ENCODE measurements around the gene TUBG2.
A peak's percentile ranks its signal among the peaks of the same experiment; 100 is the strongest.

TUBG2 gene

DNA sequence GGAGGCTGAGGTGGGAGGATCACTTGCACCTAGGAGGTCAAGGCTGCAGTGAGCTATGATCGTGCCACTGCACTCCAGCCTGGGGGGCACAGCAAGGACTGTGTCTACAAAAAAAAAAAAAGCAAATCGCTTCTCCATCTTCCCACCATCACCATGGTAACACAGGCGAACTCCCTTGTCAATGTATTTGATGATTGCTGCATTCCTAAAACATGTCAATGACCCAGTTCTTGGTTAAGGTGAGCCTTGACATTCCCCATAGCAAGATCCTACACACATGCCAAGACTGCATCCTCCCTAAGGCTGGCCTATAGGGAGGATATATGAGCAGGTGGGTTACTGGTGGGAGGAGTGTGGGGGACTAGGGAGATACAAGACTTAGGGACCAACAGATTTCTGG is 35.4 kb downstream of the TUBG2 start:
- ATAC-seq (no peak), DNase-seq (ENCODE audit: low spot score in 2 of 2) (no peak)
- Mint-ChIP-seq H3K4me1 (no peaks in the 10 kb centered on the region), H3K27ac (no peak overlapping the region), H3K36me3 (no peaks in the 10 kb centered on the region), H3K4me3 (no peak overlapping the region), H3K9me3 (no peaks in the 10 kb centered on the region)

DNA sequence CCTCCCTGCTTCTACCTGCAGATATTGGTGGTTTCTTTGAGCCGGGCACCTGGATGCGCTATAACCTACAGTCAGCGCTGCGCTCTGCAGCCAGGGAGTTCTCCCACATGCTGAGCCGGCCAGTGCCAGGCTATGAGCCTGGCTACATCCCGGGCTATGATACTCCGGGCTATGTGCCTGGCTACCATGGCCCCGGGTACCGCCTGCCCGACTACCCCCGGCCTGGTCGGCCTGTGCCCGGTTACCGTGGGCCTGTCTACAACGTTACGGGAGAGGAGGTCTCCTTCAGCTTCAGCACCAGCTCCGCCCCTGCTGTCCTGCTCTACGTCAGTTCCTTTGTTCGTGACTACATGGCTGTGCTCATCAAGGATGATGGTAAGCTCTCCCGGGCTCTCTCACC is 36.4 kb downstream of the TUBG2 start:
- Mint-ChIP-seq H3K36me3 (peaks cover 6% of the 10 kb centered on the region), H3K4me1 (no peaks in the 10 kb centered on the region), H3K27ac (no peak overlapping the region), H3K4me3 (no peak overlapping the region), H3K9me3 (no peaks in the 10 kb centered on the region)
- ATAC-seq (no peak), DNase-seq (ENCODE audit: low spot score in 2 of 2) (no peak)

- H3K36me3 Mint-ChIP-seq, result peaks cover 23% of the 10 kb centered on the region
- H3K4me1 Mint-ChIP-seq, result no peaks in the 10 kb centered on the region
- ATAC-seq (no peak), DNase-seq (ENCODE audit: low spot score in 2 of 2) (no peak)
- no peaks in the 10 kb centered on the region for H3K9me3 Mint-ChIP-seq
- H3K4me3 Mint-ChIP-seq, result no peak overlapping the region
- no peak overlapping the region for H3K27ac Mint-ChIP-seq
Observed at GRCh38 chr17:42697108-42697811, 38.2 kb downstream of the TUBG2 start.

GRCh38 chr17:42698736-42699414 is 39.8 kb downstream of the TUBG2 start:
- Mint-ChIP-seq H3K9me3 (no peaks in the 10 kb centered on the region), H3K36me3 (peaks cover 39% of the 10 kb centered on the region), H3K27ac (no peak overlapping the region), H3K4me3 (no peak overlapping the region), H3K4me1 (peaks cover under 1% of the 10 kb centered on the region)
- DNase-seq (ENCODE audit: low spot score in 2 of 2), result no peak
- no peak for ATAC-seq

- Mint-ChIP-seq H3K4me3 (no peak overlapping the region), H3K27ac (no peak overlapping the region), H3K4me1 (peaks cover 6% of the 10 kb centered on the region), H3K9me3 (no peaks in the 10 kb centered on the region), H3K36me3 (peaks cover 44% of the 10 kb centered on the region)
- DNase-seq (ENCODE audit: low spot score in 2 of 2) (no peak), ATAC-seq (no peak)
Observed at GRCh38 chr17:42699415-42699740, 40.3 kb downstream of the TUBG2 start.

DNA sequence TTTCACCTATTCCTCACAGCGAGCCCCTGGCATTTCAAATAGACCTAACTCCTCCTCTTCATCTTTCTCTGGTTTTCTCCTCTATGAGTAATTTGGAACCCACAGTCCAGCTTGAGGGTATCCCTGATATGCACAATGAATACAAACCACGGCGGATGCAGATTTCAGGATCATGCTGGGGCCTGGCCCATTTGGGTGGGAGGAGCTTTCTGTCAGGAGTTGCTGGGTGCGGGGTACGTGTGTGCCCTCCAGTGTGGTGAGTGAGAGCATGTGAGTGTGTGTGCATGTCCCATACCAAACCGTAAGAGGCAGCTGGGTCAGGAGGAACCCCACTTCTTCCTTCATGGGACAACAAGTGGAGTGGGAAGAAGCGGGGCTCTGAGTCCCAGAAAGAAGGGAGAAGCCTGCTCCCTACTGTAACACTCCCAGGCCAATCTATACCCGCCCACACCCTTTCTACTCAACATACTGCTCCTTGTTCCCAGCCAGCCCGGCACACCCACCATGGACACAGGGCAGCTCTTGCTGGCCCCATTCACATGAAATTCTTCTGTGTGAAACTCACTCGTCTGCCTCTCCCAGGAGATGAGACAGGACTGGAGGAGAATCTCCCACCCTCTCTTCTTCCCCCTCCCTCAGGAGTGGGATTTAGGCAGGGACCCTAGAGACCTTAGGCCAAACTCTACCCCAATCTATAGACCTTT is 41.7 kb downstream of the TUBG2 start:
- Mint-ChIP-seq H3K4me3 (no peak overlapping the region), H3K4me1 (peaks cover 16% of the 10 kb centered on the region), H3K36me3 (peaks cover 58% of the 10 kb centered on the region), H3K9me3 (no peaks in the 10 kb centered on the region), H3K27ac (peak overlapping the region; percentile 8)
- DNase-seq (ENCODE audit: low spot score in 2 of 2), result no peak
- ATAC-seq, result no peak

DNA sequence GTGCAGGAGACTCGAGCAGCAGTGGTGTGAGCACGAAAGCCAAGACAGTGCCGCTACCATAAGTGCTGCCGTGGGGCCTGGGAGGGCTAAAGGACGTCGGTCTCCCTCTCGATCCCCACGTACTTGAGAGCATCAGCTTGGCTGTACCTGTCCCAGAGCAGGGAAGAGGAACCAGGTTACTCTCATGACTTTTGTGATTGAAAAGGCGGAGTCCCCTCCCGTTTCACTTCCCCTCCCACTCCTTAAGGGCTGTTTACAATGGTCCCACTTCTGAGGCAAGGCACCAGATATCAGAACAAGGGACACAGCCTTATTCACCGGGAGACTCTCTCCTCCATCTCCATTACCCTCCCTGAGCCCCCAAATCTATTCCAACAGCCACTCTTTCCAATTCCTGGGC is 43.4 kb downstream of the TUBG2 start:
- no peak for DNase-seq (ENCODE audit: low spot score in 2 of 2)
- ATAC-seq, result no peak
- peaks cover 75% of the 10 kb centered on the region for H3K36me3 Mint-ChIP-seq
- no peak overlapping the region for H3K27ac Mint-ChIP-seq
- H3K4me1 Mint-ChIP-seq, result peaks cover 24% of the 10 kb centered on the region
- H3K4me3 Mint-ChIP-seq, result no peak overlapping the region
- no peaks in the 10 kb centered on the region for H3K9me3 Mint-ChIP-seq

DNA sequence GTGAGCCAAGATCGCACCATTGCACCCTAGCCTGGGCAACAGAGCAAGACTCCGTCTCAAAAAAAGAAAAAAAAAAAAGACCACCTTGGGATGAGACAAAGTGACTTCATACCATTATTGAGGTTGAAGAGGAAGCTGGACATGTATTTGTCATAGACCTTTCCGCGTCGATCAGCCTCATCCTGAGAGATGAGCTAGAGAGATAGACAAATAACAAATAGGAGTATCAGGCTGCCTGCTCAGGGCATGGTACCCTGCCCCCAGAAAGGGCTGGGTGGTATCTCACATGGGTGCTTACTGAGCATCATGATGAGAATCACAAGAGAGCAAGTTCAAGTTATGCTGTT is 45.4 kb downstream of the TUBG2 start:
- peak; percentile 51 for ATAC-seq
- no peaks in the 10 kb centered on the region for H3K9me3 Mint-ChIP-seq
- DNase-seq (ENCODE audit: low spot score in 2 of 2), result no peak
- H3K27ac Mint-ChIP-seq, result peak overlapping the region; percentile 69
- H3K4me3 Mint-ChIP-seq, result peak overlapping the region; percentile 15
- H3K36me3 Mint-ChIP-seq, result peaks cover 95% of the 10 kb centered on the region
- peaks cover 43% of the 10 kb centered on the region for H3K4me1 Mint-ChIP-seq

GRCh38 chr17:42704837-42705494 is 45.9 kb downstream of the TUBG2 start:
- Mint-ChIP-seq H3K27ac (peak overlapping the region; percentile 69), H3K4me3 (peak overlapping the region; percentile 15), H3K36me3 (peaks cover 100% of the 10 kb centered on the region), H3K9me3 (no peaks in the 10 kb centered on the region), H3K4me1 (peaks cover 44% of the 10 kb centered on the region)
- peak in 1 of 2 donors; percentile 79 for DNase-seq (ENCODE audit: low spot score in 2 of 2)
- ATAC-seq, result peak; percentile 92

DNA sequence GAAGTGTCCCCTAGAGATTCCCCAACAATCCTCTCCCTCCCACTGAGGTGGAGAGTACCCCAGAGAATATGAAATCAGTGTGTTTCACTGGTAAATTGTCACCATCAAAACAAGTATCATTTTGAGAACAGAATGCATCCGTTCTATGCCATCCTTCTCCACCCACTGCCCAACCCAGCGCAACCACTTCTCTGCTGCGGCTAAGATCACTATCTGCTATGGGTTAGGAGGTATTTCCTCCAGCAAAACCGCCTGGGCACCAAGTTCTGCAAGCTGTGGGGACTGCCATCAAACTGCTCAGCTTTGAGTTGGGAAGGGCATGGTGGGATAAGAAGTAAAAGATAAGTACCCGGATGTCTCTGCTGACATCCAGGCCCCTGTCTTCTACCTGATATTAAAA is 47.6 kb downstream of the TUBG2 start:
- Mint-ChIP-seq H3K9me3 (no peaks in the 10 kb centered on the region), H3K27ac (no peak overlapping the region), H3K4me1 (peaks cover 44% of the 10 kb centered on the region), H3K4me3 (no peak overlapping the region), H3K36me3 (peaks cover 100% of the 10 kb centered on the region)
- DNase-seq (ENCODE audit: low spot score in 2 of 2), result peak; percentile 34 to 68
- peak; percentile 70 for ATAC-seq

DNA sequence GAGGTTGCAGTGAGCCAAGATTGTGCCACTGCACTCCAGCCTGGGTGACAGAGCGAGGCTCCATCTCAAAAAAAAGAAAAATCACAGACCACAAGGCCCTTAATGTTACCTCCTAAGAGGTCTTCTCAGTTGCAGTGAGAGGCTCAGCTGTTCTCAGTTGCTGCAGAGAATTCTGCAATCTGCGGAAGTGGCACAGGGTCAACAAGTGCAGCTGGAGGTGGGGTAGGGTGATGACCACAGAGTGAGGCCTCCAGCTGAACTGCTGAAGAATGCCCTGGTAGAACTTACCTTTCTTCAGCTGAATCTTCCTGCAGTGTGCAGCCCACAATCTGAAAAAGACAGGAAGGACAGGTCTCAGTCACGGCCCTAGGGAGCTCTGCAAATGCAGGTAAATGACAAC is 49.5 kb downstream of the TUBG2 start:
- DNase-seq (ENCODE audit: low spot score in 2 of 2) (no peak), ATAC-seq (no peak)
- Mint-ChIP-seq H3K9me3 (no peaks in the 10 kb centered on the region), H3K27ac (no peak overlapping the region), H3K4me3 (no peak overlapping the region), H3K36me3 (peaks cover 100% of the 10 kb centered on the region), H3K4me1 (peaks cover 44% of the 10 kb centered on the region)

GRCh38 chr17:42709561-42709960 is 50.5 kb downstream of the TUBG2 start:
- no peak for ATAC-seq
- H3K9me3 Mint-ChIP-seq, result no peaks in the 10 kb centered on the region
- no peak overlapping the region for H3K27ac Mint-ChIP-seq

More at GRCh38 chr17:42709561-42709960, 50.5 kb downstream of the TUBG2 start:
- DNase-seq (ENCODE audit: low spot score in 2 of 2), result no peak
- Mint-ChIP-seq H3K4me1 (peaks cover 36% of the 10 kb centered on the region), H3K4me3 (no peak overlapping the region), H3K36me3 (peaks cover 100% of the 10 kb centered on the region)

All from stimulated activated effector memory CD8-positive, alpha-beta T cell treated with anti-CD3 and anti-CD28 coated beads, Interleukin-12 subunit alpha, Interleukin-12 subunit beta, amount 100 ng/mL, for 72 hours (primary cell).